Measurements from ENCODE around the gene C2orf72.
A peak's percentile ranks its signal among the peaks of the same experiment; 100 is the strongest.
"Not testable (repeated sequence)": the region's sequence is repeated elsewhere in the genome, so short reads cannot be mapped to it uniquely, and the experiment has no call there.

Gene C2orf72

GRCh38 chr2:231016566-231017230 lies 20.6 kb upstream of the C2orf72 start:
- DNase-seq (ENCODE audit: low read depth) = peak; percentile 35
- no peak overlapping the region for H3K4me3 ChIP-seq (ENCODE audit: low read depth, low read length)
- TF ChIP-seq CTCF (IDR thresholded peaks at IDR 0.05; ENCODE audit: low read depth, low read length) (no peak), MYC (IDR thresholded peaks at IDR 0.05; ENCODE audit: low read depth, low read length) (no peak), MAX (IDR thresholded peaks at IDR 0.05; ENCODE audit: low read depth, low read length) (no peak), POLR2A (IDR thresholded peaks at IDR 0.05; ENCODE audit: extremely low read depth, insufficient read length) (no peak)

GRCh38 chr2:231017231-231017598 lies 20.1 kb upstream of the C2orf72 start:
- DNase-seq (ENCODE audit: low read depth) = peak; percentile 31
- TF ChIP-seq POLR2A (IDR thresholded peaks at IDR 0.05; ENCODE audit: extremely low read depth, insufficient read length) (no peak), MYC (IDR thresholded peaks at IDR 0.05; ENCODE audit: low read depth, low read length) (no peak), CTCF (IDR thresholded peaks at IDR 0.05; ENCODE audit: low read depth, low read length) (no peak), MAX (IDR thresholded peaks at IDR 0.05; ENCODE audit: low read depth, low read length) (no peak)
- no peak overlapping the region for H3K4me3 ChIP-seq (ENCODE audit: low read depth, low read length)

- no peak for DNase-seq (ENCODE audit: low read depth)
Observed at GRCh38 chr2:231018184-231018583, 19.1 kb upstream of the C2orf72 start.

GRCh38 chr2:231025059-231025458 lies 12.3 kb upstream of the C2orf72 start:
- H3K4me3 ChIP-seq (ENCODE audit: low read depth, low read length); DNase-seq (ENCODE audit: low read depth): not testable (repeated sequence)

More at GRCh38 chr2:231018184-231018583, 19.1 kb upstream of the C2orf72 start:
- TF ChIP-seq MYC (IDR thresholded peaks at IDR 0.05; ENCODE audit: low read depth, low read length) = no peak
- TF ChIP-seq CTCF (IDR thresholded peaks at IDR 0.05; ENCODE audit: low read depth, low read length) = no peak
- TF ChIP-seq MAX (IDR thresholded peaks at IDR 0.05; ENCODE audit: low read depth, low read length) = no peak
- TF ChIP-seq POLR2A (IDR thresholded peaks at IDR 0.05; ENCODE audit: extremely low read depth, insufficient read length) = no peak
- H3K4me3 ChIP-seq (ENCODE audit: low read depth, low read length) = no peak overlapping the region

GRCh38 chr2:231028889-231029288 lies 8.4 kb upstream of the C2orf72 start:
- TF ChIP-seq POLR2A (IDR thresholded peaks at IDR 0.05; ENCODE audit: extremely low read depth, insufficient read length) (no peak), MYC (IDR thresholded peaks at IDR 0.05; ENCODE audit: low read depth, low read length) (no peak), CTCF (IDR thresholded peaks at IDR 0.05; ENCODE audit: low read depth, low read length) (no peak), MAX (IDR thresholded peaks at IDR 0.05; ENCODE audit: low read depth, low read length) (no peak)
- no peak for DNase-seq (ENCODE audit: low read depth)
- no peak overlapping the region for H3K4me3 ChIP-seq (ENCODE audit: low read depth, low read length)

GRCh38 chr2:231029563-231029962 lies 7.8 kb upstream of the C2orf72 start:
- TF ChIP-seq MYC (IDR thresholded peaks at IDR 0.05; ENCODE audit: low read depth, low read length) (no peak), CTCF (IDR thresholded peaks at IDR 0.05; ENCODE audit: low read depth, low read length) (no peak), MAX (IDR thresholded peaks at IDR 0.05; ENCODE audit: low read depth, low read length) (no peak), POLR2A (IDR thresholded peaks at IDR 0.05; ENCODE audit: extremely low read depth, insufficient read length) (no peak)
- no peak for DNase-seq (ENCODE audit: low read depth)

More at GRCh38 chr2:231029563-231029962, 7.8 kb upstream of the C2orf72 start:
- H3K4me3 ChIP-seq (ENCODE audit: low read depth, low read length) = no peak overlapping the region

All from NB4 (cell line).